Ishikawa (cell line): ENCODE results near the gene NSUN6.

ENCODE experiments used
- CEBPB ChIP-seq: IDR thresholded peaks from 2 replicates; pipeline ENCODE4 v1.6.1; 2012
- CREB1 ChIP-seq: IDR thresholded peaks from 2 replicates; pipeline ENCODE4 v1.6.1; 2012; ENCODE audit warnings: low read depth
- EGR1 ChIP-seq: IDR thresholded peaks from 2 replicates; pipeline ENCODE4 v1.6.1; 2012
- EP300 ChIP-seq: IDR thresholded peaks from 2 replicates; pipeline ENCODE4 v1.6.1; 2012; ENCODE audit warnings: borderline replicate concordance
- FOXM1 ChIP-seq: IDR thresholded peaks from 2 replicates; pipeline ENCODE4 v1.6.1; 2012; ENCODE audit warnings: low read depth, borderline replicate concordance
- RAD21 ChIP-seq: IDR thresholded peaks from 2 replicates; pipeline ENCODE4 v1.6.1; 2012; ENCODE audit warnings: low read depth
- TAF1 ChIP-seq: IDR thresholded peaks from 2 replicates; pipeline ENCODE4 v1.6.1; 2012; ENCODE audit warnings: low read depth, mild to moderate bottlenecking
- TCF12 ChIP-seq: IDR thresholded peaks from 2 replicates; pipeline ENCODE4 v1.6.1; 2012; ENCODE audit warnings: low read depth
- TEAD4 ChIP-seq: IDR thresholded peaks from 2 replicates; pipeline ENCODE4 v1.6.1; 2012
- YY1 ChIP-seq: IDR thresholded peaks from 2 replicates; pipeline ENCODE4 v1.6.1; 2012; ENCODE audit warnings: low read depth
- ZBTB7A ChIP-seq: IDR thresholded peaks from 2 replicates; pipeline ENCODE4 v1.6.1; 2012; ENCODE audit warnings: low read depth
- TF ChIP-seq, protein P1 (sequence below): IDR thresholded peaks from 2 replicates; pipeline ENCODE4 v1.6.1; 2012; ENCODE audit warnings: low read depth, mild to moderate bottlenecking
- TF ChIP-seq, protein P2 (sequence below): IDR thresholded peaks from 2 replicates; pipeline ENCODE4 v1.6.1; 2012
- TF ChIP-seq, protein P3 (sequence below): IDR thresholded peaks from 2 replicates; pipeline ENCODE4 v1.6.1; 2012

DNA sequence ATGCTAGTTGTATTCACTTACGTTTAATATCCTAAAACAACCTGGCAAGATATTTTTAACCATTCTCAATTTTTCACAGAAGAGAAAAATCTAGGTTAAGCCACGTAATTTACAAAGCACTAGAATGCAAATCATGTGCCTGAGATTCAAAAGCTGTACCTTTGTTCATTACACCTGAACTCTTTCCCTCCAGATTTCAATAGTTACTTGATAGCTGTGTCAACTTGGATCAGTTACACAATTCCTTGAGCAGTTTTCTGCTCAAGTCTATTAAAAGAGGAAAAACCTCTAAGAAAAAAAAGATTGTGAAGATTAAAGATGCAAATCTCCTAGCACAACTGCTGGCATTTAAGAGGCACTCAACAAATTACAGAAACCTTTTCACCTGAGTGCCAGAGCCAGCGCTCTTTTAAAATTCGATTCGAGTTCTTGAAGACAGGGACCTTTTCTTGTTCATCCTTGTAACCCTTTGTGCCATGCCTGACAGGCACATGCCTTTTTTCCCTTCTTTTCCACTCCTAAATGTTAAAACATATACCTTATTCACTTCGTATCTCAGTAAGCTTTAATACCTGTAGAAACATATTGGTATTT, 886 bp downstream of the NSUN6 start:
- TF ChIP-seq TAF1 = no peak
- no peak for TF ChIP-seq ZBTB7A
- TF ChIP-seq, protein P1, sequence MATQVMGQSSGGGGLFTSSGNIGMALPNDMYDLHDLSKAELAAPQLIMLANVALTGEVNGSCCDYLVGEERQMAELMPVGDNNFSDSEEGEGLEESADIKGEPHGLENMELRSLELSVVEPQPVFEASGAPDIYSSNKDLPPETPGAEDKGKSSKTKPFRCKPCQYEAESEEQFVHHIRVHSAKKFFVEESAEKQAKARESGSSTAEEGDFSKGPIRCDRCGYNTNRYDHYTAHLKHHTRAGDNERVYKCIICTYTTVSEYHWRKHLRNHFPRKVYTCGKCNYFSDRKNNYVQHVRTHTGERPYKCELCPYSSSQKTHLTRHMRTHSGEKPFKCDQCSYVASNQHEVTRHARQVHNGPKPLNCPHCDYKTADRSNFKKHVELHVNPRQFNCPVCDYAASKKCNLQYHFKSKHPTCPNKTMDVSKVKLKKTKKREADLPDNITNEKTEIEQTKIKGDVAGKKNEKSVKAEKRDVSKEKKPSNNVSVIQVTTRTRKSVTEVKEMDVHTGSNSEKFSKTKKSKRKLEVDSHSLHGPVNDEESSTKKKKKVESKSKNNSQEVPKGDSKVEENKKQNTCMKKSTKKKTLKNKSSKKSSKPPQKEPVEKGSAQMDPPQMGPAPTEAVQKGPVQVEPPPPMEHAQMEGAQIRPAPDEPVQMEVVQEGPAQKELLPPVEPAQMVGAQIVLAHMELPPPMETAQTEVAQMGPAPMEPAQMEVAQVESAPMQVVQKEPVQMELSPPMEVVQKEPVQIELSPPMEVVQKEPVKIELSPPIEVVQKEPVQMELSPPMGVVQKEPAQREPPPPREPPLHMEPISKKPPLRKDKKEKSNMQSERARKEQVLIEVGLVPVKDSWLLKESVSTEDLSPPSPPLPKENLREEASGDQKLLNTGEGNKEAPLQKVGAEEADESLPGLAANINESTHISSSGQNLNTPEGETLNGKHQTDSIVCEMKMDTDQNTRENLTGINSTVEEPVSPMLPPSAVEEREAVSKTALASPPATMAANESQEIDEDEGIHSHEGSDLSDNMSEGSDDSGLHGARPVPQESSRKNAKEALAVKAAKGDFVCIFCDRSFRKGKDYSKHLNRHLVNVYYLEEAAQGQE = no peak
- TF ChIP-seq, protein P2, sequence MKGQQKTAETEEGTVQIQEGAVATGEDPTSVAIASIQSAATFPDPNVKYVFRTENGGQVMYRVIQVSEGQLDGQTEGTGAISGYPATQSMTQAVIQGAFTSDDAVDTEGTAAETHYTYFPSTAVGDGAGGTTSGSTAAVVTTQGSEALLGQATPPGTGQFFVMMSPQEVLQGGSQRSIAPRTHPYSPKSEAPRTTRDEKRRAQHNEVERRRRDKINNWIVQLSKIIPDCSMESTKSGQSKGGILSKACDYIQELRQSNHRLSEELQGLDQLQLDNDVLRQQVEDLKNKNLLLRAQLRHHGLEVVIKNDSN = no peak
- TF ChIP-seq CEBPB = no peak
- no peak for TF ChIP-seq YY1
- TF ChIP-seq, protein P3, sequence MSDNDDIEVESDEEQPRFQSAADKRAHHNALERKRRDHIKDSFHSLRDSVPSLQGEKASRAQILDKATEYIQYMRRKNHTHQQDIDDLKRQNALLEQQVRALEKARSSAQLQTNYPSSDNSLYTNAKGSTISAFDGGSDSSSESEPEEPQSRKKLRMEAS = no peak
- TF ChIP-seq CREB1 = no peak
- TF ChIP-seq TEAD4 = no peak
- TF ChIP-seq RAD21 = no peak
- no peak for TF ChIP-seq FOXM1
- no peak for TF ChIP-seq TCF12
- TF ChIP-seq EP300 = no peak
- TF ChIP-seq EGR1 = no peak
